Gastroesophageal sphincter (tissue), 3 donors: Measurements from ENCODE around the gene EXOC3L1.

ENCODE experiments used
- CTCF ChIP-seq, 4 experiments: fragments of 200-600 bp in 2 of 4; fragments of 450-650 bp in 2 of 4; sonication (generic) in 1 of 4; IDR thresholded peaks; one replicate each; pipeline ENCODE4 v1.5.1; 2017 to 2019; ENCODE audit warnings: antibody characterized with exemption in 4 of 4, mild to moderate bottlenecking in 2 of 4, moderate library complexity in 2 of 4
- EP300 ChIP-seq: sonication (generic); formaldehyde crosslinking; IDR thresholded peaks from one replicate; pipeline ENCODE4 v1.6.1; 2017; ENCODE audit warnings: antibody characterized with exemption, mild to moderate bottlenecking
- POLR2A ChIP-seq, 2 donors: fragments of 450-650 bp; IDR thresholded peaks; one replicate each; pipeline ENCODE4 v1.6.1; 2017; ENCODE audit warnings: antibody characterized with exemption in 2 of 2, mild to moderate bottlenecking in 2 of 2, moderate library complexity in 1 of 2
- POLR2AphosphoS5 ChIP-seq: sonication (generic); formaldehyde crosslinking; IDR thresholded peaks from one replicate; pipeline ENCODE4 v1.6.1; 2017; ENCODE audit warnings: antibody characterized with exemption

GRCh38 chr16:67238806-67239470 lies 49.0 kb upstream of the EXOC3L1 start:
- no peak for TF ChIP-seq CTCF (IDR thresholded peaks at IDR 0.05)
- no peak for TF ChIP-seq POLR2A (IDR thresholded peaks at IDR 0.05)
- TF ChIP-seq POLR2AphosphoS5 = no peak
- TF ChIP-seq EP300 = no peak
